Activated CD4-positive, CD25-positive, alpha-beta regulatory T cell treated with anti-CD3 and anti-CD28 coated beads, Interleukin-2, amount 50 U/mL, for 16 hours (primary cell): ENCODE data around the gene NPPA.
A peak's percentile ranks its signal among the peaks of the same experiment; 100 is the strongest.

Experiments used
- DNase-seq: peaks from one replicate; pipeline ENCODE4 v3.0.0-alpha.2; 2020; ENCODE audit warnings: low read depth, low spot score

Gene NPPA

DNA sequence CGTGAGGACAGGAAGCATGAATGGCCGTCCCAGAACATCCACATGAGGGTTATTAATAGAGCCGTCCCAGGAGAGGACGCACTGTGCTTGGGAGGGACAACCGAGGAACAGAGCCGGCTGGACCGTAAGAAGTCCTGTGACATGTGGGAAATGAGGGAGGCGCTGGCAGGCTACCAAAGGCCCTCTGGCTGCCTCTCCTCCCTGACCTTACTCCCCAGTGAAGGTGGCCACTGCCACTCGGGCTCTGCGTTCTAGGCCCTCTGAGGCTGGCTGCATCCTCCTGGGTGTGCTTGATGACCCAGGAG, 26.6 kb upstream of the NPPA start:
- no peak for DNase-seq

- no peak for DNase-seq
These were observed 26.0 kb upstream of the NPPA start for GRCh38 chr1:11873395-11874257.

DNA sequence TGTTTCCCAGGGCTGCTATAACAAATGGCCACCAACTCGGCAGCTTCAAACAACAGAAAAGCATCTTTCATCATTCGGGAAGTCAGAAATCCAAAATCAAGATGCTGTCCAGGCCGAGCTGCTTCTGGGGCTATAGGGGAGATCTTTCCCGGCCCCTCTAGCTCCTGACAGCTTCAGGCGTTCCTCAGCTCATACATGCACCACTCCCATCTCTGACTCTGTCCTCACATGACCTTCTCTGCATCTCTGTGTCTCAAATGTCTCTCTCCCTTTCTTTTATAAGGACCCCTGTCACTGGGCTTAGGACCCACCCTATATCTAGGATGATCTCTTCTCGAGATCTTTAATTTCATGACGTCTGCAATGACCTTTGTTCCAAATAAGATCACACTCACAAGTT, 25.0 kb upstream of the NPPA start:
- DNase-seq: no peak

- no peak for DNase-seq
These were observed 22.1 kb upstream of the NPPA start for GRCh38 chr1:11869650-11870207.

DNA sequence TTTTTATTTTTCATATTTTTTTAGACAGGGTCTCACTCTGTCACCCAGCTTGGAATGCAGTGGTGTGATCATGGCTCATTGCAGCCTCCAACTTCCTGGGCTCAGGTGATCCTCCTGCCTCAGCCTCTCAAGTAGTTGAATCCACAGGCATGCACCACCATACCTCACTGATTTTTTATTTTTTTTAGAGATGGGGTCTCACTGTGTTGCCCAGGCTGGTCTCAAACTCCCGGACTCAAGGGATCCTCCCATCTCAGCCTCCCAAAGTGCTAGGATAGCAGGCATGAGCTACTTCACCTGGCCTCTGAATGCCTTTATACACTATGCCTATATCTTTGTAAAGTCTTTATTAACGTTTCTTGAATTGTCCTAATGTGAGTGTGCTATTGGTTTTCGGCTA, 21.5 kb upstream of the NPPA start:
- no peak for DNase-seq

DNA sequence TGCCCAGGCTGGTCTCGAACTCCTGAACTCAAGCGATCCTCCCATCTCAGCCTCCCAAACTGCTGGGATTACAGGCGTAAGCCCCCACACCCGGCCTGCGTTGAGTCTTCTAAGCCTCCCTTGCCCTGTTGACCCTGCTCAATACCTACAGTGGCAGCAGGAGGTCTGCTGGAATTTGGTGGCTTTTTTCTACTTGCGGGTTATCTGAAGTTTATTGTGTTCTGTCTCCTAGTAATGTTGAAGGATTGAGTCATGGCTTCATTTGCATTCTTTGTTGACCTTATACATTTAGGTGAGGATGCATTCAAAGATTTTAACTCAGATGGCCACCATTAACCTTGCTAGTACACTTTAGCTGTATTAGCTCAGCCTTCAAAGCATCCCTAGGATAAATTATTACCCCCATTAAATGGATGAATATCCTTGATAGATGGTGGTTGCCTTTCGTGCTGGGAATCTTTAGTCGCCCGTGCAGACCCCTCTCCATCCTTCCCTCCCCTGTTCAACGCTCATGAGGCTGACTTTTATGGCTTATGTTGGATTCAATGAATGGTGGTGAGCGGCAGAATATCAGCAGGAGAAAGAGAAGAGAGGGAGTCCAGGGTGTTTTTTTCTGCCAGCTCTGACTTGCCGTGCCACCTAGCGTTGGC, 20.9 kb upstream of the NPPA start:
- no peak for DNase-seq

DNA sequence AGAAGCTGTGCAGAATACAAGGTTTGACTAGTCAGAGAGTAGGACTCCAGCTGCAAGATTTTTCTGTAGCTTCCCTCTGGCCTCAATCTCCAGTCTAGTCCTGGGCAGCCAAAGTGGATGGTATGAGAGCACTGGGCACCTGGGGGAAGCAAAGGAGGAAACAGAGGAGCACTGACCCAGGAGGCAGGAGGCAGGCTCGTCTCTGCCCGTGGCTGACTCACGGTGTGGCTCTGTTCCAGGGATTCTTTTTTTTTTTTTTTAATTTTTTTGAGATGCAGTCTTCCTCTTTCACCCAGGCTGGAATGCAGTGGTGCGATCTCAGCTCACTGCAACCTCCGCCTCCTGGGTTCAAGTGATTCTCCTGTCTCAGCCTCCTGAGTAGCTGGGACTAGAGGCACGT, 15.3 kb upstream of the NPPA start:
- DNase-seq: no peak

DNA sequence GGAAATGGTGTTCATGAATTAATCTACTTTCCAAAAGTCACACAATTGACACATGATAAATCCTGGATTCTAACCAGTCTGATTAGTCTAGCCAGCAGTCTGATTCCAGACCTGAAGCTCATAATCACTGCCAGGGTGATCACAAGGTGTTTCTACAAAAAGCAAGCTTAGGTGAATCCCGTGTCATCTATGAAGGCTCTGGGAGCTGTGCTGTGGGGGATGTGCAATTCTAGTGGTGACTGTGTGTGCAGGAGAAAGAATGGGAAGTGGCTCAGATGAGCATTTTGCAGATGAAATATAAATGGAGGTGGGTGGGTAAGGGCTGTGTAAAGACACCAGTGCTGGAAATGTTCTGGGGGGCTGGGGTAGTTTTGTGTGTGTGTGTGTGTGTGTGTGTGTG, 13.0 kb upstream of the NPPA start:
- DNase-seq: no peak

GRCh38 chr1:11860083-11860482, 12.5 kb upstream of the NPPA start:
- no peak for DNase-seq

DNA sequence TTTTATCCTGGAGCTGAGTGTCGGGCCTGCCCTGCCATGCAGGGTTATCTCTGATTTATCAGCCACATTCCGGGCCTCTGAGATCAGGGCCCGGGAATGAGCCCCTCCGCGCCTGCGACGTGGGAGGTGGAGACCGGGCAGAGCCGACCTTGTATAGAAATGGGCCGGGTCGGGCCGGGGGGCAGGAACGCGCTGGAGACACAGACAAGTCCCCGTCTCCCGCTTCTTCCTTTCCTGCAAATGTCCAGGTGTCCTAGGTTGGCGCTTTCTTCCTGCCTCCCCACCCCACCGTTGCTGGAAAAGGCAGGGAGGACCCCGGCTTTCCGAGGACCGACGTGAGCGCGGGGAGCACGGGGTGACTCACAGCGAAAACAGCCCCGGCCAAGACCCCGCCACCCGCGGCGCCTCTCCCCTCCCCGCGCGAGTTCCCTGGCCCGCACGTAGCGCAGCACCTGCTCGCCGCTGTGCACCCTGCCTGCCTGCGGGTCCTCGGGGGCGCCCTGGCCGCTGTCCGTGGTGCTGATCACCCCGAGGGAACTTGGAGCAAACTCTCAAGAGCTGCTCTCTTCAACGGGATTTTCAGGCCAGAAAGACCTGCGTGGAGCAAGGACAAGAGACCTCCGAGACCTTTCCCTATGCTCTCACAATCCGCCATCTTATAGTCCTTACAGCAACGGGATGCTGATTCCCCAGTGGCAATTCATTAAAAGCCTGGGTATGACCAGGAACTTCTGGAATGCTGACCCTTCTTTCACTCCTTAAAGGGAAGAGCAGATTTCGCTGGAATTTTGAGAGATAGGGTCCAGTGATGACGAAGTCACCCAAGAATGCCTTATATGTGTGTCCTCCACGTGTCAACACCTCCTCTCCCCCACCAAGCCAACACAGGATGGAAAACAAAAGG, 11.6 kb upstream of the NPPA start:
- peak; percentile 33 for DNase-seq

GRCh38 chr1:11858613-11858967, 11.0 kb upstream of the NPPA start, which contains the start of gene NPPB:
Gene NPPB (minus strand): TSS chr1:11858945. CDS start chr1:11858833, 112 bp downstream.
- no peak for DNase-seq

- no peak for DNase-seq
These were observed 10.6 kb upstream of the NPPA start for GRCh38 chr1:11858158-11858557.

GRCh38 chr1:11857164-11857851, 9.7 kb upstream of the NPPA start:
- no peak for DNase-seq

DNA sequence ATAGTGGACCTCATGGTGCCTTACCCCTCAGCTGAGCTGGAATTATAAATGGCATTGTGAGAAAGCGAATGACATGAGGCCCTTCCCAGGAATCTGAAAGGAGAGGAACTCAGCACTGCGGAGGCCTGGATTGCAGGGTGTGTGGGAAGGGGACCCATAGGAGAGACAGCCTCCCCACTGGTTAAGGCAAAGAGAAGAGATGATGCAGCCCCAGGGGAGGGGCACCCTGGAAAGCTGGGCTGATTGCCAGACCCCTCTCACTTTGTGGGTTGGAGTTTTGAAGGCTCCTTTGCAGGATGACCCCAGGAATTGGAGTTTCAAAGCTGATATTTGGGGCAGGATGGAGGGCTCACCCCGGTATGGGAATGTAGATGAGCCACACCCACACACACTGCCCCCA, 9.1 kb upstream of the NPPA start:
- DNase-seq: no peak

DNA sequence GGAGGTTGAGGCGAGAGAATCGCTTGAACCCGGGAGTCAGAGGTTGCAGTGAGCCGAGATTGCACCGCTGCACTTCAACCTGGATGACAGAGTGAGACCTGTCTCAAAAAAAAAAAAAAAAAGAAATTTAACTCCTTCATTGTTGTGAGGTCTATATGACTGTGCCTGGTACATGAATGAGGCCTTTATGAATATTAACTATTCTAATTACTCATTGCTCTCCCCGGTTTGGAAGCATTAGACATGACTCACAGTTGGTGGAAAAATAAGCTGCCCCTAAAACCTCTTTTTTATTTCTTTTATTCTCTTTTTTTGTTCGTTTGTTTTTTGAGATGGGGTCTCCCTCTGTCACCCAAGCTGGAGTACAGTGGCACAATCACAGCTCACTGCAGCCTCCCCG, 7.8 kb upstream of the NPPA start:
- no peak for DNase-seq

- no peak for DNase-seq
These were observed 6.9 kb upstream of the NPPA start for GRCh38 chr1:11854519-11854918.

DNA sequence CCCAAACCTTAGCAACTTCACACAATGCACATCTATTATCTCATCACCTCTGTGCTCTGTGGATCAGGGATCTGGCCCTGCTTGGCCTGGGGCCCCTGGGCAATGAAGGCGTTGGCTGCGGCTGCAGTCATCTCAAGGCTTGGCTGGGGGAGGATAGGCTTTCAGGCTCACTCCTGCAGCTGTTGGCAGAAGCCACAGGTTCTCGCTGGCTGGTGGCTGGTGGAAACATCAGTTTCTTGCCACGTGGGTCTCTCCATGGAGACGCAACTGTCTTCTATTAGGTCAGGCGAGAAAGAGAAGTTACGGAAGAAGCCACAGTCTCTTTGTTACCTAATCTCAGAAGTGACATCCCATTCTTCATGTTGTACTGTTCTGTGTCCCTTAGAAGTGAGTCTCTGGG, 3.6 kb upstream of the NPPA start:
- DNase-seq: no peak

- DNase-seq: no peak
These were observed 2.6 kb upstream of the NPPA start for GRCh38 chr1:11850156-11850555.

- DNase-seq: no peak
These were observed 754 bp upstream of the NPPA start for GRCh38 chr1:11848373-11848700.

DNA sequence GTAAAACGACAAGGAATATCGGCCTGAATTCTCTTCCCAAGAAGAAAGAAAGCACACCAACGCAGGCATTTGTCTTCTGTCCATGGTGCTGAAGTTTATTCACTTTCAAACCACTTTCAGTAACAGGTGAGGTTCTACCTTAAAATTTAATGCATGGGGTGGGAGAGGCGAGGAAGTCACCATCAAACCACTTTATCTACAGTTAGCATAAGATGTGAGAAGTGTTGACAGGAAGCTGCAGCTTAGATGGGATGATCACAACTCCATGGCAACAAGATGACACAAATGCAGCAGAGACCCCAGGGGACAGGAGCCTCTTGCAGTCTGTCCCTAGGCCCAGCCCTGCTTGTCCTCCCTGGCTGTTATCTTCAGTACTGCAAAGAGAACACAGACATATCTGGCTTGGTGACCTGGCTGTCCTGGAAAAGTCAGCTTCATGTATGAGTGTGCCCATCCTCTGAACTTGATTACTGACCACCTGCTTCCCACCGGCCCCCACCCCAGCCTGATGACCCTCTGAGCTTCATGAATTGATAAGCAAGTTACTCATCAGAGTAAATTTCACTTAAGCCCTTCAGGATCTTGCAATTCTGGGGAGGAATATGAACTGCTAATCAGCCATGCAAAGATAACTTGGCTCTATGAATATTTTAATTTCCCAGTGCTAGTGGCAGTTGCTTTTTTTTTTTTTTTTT, 1.8 kb downstream of the NPPA start:
- DNase-seq: no peak
